B cell (primary cell): ENCODE data around the gene RPL35. TPM values are rescaled to one million over a fixed set of nuclear protein-coding genes. Genes with fewer than 3 reads are reported as not detected.

Experiments
- ATAC-seq: fragments of 200-7000 bp; cut with Tn5 transposase; one replicate; pipeline ENCODE4 v1.10.0; 2021; ENCODE audit warnings: low read depth, mild to moderate bottlenecking, moderate number of reproducible peaks, moderate library complexity
- CTCF ChIA-PET: fragments of 350-600 bp; sonication (Branson Sonifier 250); formaldehyde crosslinking; loops from one replicate; lab custom pipeline; 2021; ENCODE audit warnings: antibody characterized with exemption, inconsistent platforms; lab: Charles Lee
- POLR2A ChIA-PET: fragments of 350-600 bp; sonication (Branson Sonifier 250); formaldehyde crosslinking; loops from one replicate; lab custom pipeline; 2021; ENCODE audit warnings: antibody characterized with exemption; lab: Charles Lee
- DNase-seq: peaks from one replicate; pipeline ENCODE4 v3.0.0; 2013
- H2AFZ ChIP-seq: 2 replicates; pipeline ENCODE4 v1.6.1; 2012; ENCODE audit warnings: mild to moderate bottlenecking, low read depth, low read length; ENCODE audit not compliant: insufficient read depth, poor library complexity, severe bottlenecking
- H3K27ac ChIP-seq, 2 donors: 1 replicate in 1 of 2; 2 replicates in 1 of 2; pipeline ENCODE4 v1.5.1; 2012 to 2013; ENCODE audit warnings: low read length in 2 of 2, mild to moderate bottlenecking in 2 of 2, moderate library complexity in 1 of 2
- H3K27me3 ChIP-seq, 4 experiments: fragments of 200-600 bp in 1 of 4; sonication (generic) in 1 of 4; replicated peaks in 1 of 4; 1 replicate in 2 of 4; 2 replicates in 2 of 4; pipeline versions ENCODE4 v1.6.1 to v1.7.0; 2013 to 2016; ENCODE audit warnings: low read length in 3 of 4, mild to moderate bottlenecking in 2 of 4, mixed read lengths in 1 of 4, moderate library complexity in 1 of 4; ENCODE audit not compliant: insufficient read depth in 4 of 4, control insufficient read depth in 3 of 4; ENCODE audit errors: control extremely low read depth in 1 of 4
- H3K36me3 ChIP-seq, 2 experiments: replicated peaks in 1 of 2; 1 replicate in 1 of 2; 2 replicates in 1 of 2; pipeline versions ENCODE4 v1.6.1 to v1.7.1; 2013; ENCODE audit warnings: low read length in 1 of 2; ENCODE audit not compliant: insufficient read depth in 2 of 2, control insufficient read depth in 1 of 2; ENCODE audit errors: control extremely low read depth in 1 of 2, extremely low read depth in 1 of 2
- H3K4me1 ChIP-seq, 2 donors: fragments of 200-600 bp in 1 of 2; sonication (generic) in 1 of 2; 1 replicate in 1 of 2; 2 replicates in 1 of 2; pipeline versions ENCODE4 v1.5.1 to v1.6.1; 2013 to 2017; ENCODE audit warnings: low read length in 2 of 2; ENCODE audit not compliant: control insufficient read depth in 2 of 2, insufficient read depth in 2 of 2
- H3K4me2 ChIP-seq: replicated peaks from 2 replicates; pipeline ENCODE3; 2012; ENCODE audit warnings: mild to moderate bottlenecking, low read depth, low read length; ENCODE audit not compliant: poor library complexity, severe bottlenecking
- H3K4me3 ChIP-seq, 5 experiments: fragments of 200-600 bp in 1 of 5; sonication (generic) in 1 of 5; 1 replicate in 3 of 5; 2 replicates in 2 of 5; pipeline versions ENCODE4 v1.5.1 to v1.7.0; 2011 to 2016; ENCODE audit warnings: low read length in 4 of 5, mild to moderate bottlenecking in 4 of 5, low read depth in 2 of 5, control low read depth in 1 of 5, moderate library complexity in 1 of 5; ENCODE audit not compliant: insufficient read depth in 1 of 5; ENCODE audit errors: control extremely low read depth in 1 of 5, extremely low read depth in 1 of 5
- H3K79me2 ChIP-seq: fragments of 200-600 bp; sonication (generic); one replicate; pipeline ENCODE4 v1.6.0; 2016; ENCODE audit warnings: low read length; ENCODE audit not compliant: control insufficient read depth, insufficient read depth
- H3K9ac ChIP-seq: fragments of 200-600 bp; sonication (generic); 2 replicates; pipeline ENCODE4 v1.6.1; 2017; ENCODE audit warnings: mild to moderate bottlenecking, low read length, moderate library complexity
- H3K9me3 ChIP-seq, 3 donors: one replicate each; pipeline versions ENCODE4 v1.6.1 to v1.7.1; 2013; ENCODE audit warnings: low read length in 2 of 3; ENCODE audit not compliant: control insufficient read depth in 2 of 3, insufficient read depth in 1 of 3; ENCODE audit errors: control extremely low read depth in 1 of 3
- H4K20me1 ChIP-seq: 2 replicates; pipeline ENCODE4 v1.6.0; 2012; ENCODE audit warnings: mild to moderate bottlenecking, low read length; ENCODE audit not compliant: insufficient read depth, control insufficient read depth, poor library complexity, severe bottlenecking
- H3K27ac Mint-ChIP-seq: one replicate; pipeline ENCODE4 v1.8.0; 2021; ENCODE audit warnings: mixed read lengths
- H3K27me3 Mint-ChIP-seq: one replicate; pipeline ENCODE4 v1.8.0; 2021; ENCODE audit warnings: mixed read lengths
- H3K4me1 Mint-ChIP-seq: one replicate; pipeline ENCODE4 v1.8.0; 2021; ENCODE audit warnings: mixed read lengths
- H3K4me3 Mint-ChIP-seq: one replicate; pipeline ENCODE4 v1.8.0; 2021; ENCODE audit warnings: mixed read lengths
- H3K9me3 Mint-ChIP-seq: one replicate; pipeline ENCODE4 v1.8.0; 2022; ENCODE audit warnings: mixed read lengths; ENCODE audit not compliant: insufficient read depth
- EZH2 ChIP-seq: IDR thresholded peaks from 2 replicates; pipeline ENCODE4 v1.6.1; 2012; ENCODE audit warnings: borderline replicate concordance, low read depth, mild to moderate bottlenecking, moderate library complexity, low read length; ENCODE audit not compliant: insufficient read depth, poor library complexity, severe bottlenecking
- WGBS: methylation state at CpG from one replicate; pipeline ENCODE4 v1.1.5; 2013; ENCODE audit warnings: missing lambda C conversion rate; ENCODE audit not compliant: insufficient coverage; 5-methylcytosine and 5-hydroxymethylcytosine counted together
- intact Hi-C: fragments of 100-400 bp; cut with micrococcal nuclease; formaldehyde crosslinking; loops from one replicate; pipeline ENCODE4 v1.10.0; 2022
- polyA plus RNA-seq: library from polyadenylated mRNA; depleted of rRNA; stranded (reverse); fragments of >200 nt; gene quantifications from 2 replicates; pipeline ENCODE4 v1.2.3, GENCODE V29; 2012
- total RNA-seq, 2 donors: library from RNA; stranded (reverse); fragments of 120-200 nt in 1 of 2; gene quantifications; 1 replicate in 1 of 2; 2 replicates in 1 of 2; pipeline versions ENCODE4 v1.2.3 to v1.2.4, GENCODE V29; 2013 to 2022
- TF ChIP-seq, protein P1 (sequence below): fragments of 200-600 bp; IDR thresholded peaks from one replicate; pipeline ENCODE4 v1.8.0; 2022; ENCODE audit warnings: antibody characterized with exemption, mild to moderate bottlenecking

Gene RPL35
- total and polyA plus RNA-seq, 2 donors (not counting 1 experiment from before 2014, with no cell fraction given): 1,609 to 3,858 TPM

DNA sequence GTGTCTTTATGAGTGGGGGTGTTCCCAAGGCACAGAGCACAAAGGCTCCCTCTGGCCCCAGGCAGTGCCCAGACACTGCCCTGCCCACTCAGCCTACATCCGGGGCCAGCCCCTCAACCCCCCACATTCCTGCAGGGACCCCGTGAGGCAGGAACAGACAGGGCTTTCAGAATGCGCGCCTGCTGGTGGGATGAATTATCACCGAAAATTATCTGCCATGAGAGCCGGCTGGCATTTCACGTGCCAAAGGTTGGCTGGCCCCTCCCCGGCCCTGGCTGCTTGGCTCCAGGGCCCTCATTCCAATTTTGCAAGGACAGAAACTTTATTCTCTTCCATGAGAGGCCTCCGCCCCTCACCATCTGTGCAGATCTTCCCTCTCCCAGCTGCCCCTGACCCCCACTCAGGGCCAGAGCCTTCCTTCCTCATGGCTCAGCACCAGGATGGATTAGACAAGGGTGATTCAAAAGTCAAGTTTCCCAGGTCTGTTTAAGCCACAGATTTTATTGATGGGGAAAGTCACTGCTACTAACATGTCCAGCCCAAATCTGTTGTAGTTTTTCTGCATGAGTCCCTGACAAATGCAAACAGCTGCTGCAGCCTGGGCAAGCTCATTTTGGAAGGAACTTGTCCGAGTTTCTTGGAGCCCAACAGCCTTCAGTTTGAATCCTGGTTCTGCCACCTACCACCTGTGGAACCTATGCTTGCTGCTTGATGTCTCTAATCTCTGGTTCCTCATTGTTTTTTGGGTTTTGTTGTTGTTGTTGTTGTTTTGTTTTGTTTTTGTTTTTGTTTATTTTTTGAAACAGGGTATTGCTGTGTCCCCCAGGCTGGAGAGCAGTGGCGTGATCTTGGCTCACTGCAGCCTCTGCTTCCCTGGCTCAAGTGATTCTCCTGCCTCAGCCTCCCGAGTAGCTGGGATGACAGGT is 40.8 kb downstream of the RPL35 start:
- CTCF ChIA-PET: no interaction called here

More for the DNA sequence above, 40.8 kb downstream of the RPL35 start:
- intact Hi-C loops: no loop called here
- no peaks in the 10 kb centered on the region for H3K9me3 ChIP-seq
- H3K4me1 ChIP-seq: no peaks in the 10 kb centered on the region
- no peak overlapping the region for H3K27ac ChIP-seq
- no peaks in the 10 kb centered on the region for H3K9me3 Mint-ChIP-seq
- DNase-seq: no peak
- H3K27me3 ChIP-seq: no peaks in the 10 kb centered on the region
- H3K79me2 ChIP-seq: no peaks in the 10 kb centered on the region
- H3K27me3 Mint-ChIP-seq: peaks cover 3% of the 10 kb centered on the region
- no peak overlapping the region for H3K9ac ChIP-seq
- POLR2A ChIA-PET: no interaction called here
- H3K4me2 ChIP-seq: no peak overlapping the region
- H4K20me1 ChIP-seq: no peaks in the 10 kb centered on the region
- TF ChIP-seq, protein P1, sequence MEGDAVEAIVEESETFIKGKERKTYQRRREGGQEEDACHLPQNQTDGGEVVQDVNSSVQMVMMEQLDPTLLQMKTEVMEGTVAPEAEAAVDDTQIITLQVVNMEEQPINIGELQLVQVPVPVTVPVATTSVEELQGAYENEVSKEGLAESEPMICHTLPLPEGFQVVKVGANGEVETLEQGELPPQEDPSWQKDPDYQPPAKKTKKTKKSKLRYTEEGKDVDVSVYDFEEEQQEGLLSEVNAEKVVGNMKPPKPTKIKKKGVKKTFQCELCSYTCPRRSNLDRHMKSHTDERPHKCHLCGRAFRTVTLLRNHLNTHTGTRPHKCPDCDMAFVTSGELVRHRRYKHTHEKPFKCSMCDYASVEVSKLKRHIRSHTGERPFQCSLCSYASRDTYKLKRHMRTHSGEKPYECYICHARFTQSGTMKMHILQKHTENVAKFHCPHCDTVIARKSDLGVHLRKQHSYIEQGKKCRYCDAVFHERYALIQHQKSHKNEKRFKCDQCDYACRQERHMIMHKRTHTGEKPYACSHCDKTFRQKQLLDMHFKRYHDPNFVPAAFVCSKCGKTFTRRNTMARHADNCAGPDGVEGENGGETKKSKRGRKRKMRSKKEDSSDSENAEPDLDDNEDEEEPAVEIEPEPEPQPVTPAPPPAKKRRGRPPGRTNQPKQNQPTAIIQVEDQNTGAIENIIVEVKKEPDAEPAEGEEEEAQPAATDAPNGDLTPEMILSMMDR: no peak
- no peak for TF ChIP-seq EZH2
- no peak overlapping the region for H2AFZ ChIP-seq
- ATAC-seq: no peak
- WGBS: 94% methylated on average over 11 of the region's 12 CpGs
- H3K4me1 Mint-ChIP-seq: no peaks in the 10 kb centered on the region
- no peak overlapping the region for H3K4me3 ChIP-seq
- no peaks in the 10 kb centered on the region for H3K36me3 ChIP-seq
- no peak overlapping the region for H3K27ac Mint-ChIP-seq
- no peak overlapping the region for H3K4me3 Mint-ChIP-seq
